GM21825 (cell line): ENCODE data around the gene POLD2.

Experiments
- ATAC-seq: cut with Tn5 transposase; IDR thresholded peaks from one replicate; pipeline ENCODE4 v1.9.1; 2021; ENCODE audit warnings: mild to moderate bottlenecking, moderate library complexity; ENCODE audit not compliant: unreplicated experiment

POLD2 gene

GRCh38 chr7:44103566-44103922, 19.8 kb downstream of the POLD2 start:
- no peak for ATAC-seq

GRCh38 chr7:44102846-44103565, 20.3 kb downstream of the POLD2 start:
- ATAC-seq: no peak

GRCh38 chr7:44101966-44102845, 21.1 kb downstream of the POLD2 start:
- no peak for ATAC-seq

GRCh38 chr7:44101303-44101965, 21.9 kb downstream of the POLD2 start:
- no peak for ATAC-seq

GRCh38 chr7:44100458-44101302, 22.7 kb downstream of the POLD2 start:
- ATAC-seq: no peak

GRCh38 chr7:44099669-44100068, 23.7 kb downstream of the POLD2 start:
- no peak for ATAC-seq

- ATAC-seq: no peak
These were observed 25.0 kb downstream of the POLD2 start for GRCh38 chr7:44098092-44099068.

- ATAC-seq: no peak
These were observed 26.1 kb downstream of the POLD2 start for GRCh38 chr7:44097064-44097932.

GRCh38 chr7:44096326-44096881, 26.9 kb downstream of the POLD2 start:
- no peak for ATAC-seq

GRCh38 chr7:44095781-44096180, 27.6 kb downstream of the POLD2 start:
- ATAC-seq: no peak

- ATAC-seq: no peak
These were observed 28.3 kb downstream of the POLD2 start for GRCh38 chr7:44094883-44095592.

- no peak for ATAC-seq
These were observed 29.0 kb downstream of the POLD2 start for GRCh38 chr7:44094365-44094764.

GRCh38 chr7:44093102-44093641, 30.2 kb downstream of the POLD2 start:
- ATAC-seq: no peak

- ATAC-seq: no peak
These were observed 35.2 kb downstream of the POLD2 start for GRCh38 chr7:44087911-44088838.

GRCh38 chr7:44086627-44087026, 36.7 kb downstream of the POLD2 start:
- no peak for ATAC-seq

GRCh38 chr7:44085546-44085945, 37.8 kb downstream of the POLD2 start:
- no peak for ATAC-seq
